Measurements from ENCODE around the gene COX5A. TPM values are rescaled to one million over a fixed set of nuclear protein-coding genes. Genes with fewer than 3 reads are reported as not detected.
"Not testable (repeated sequence)": the region's sequence is repeated elsewhere in the genome, so short reads cannot be mapped to it uniquely, and the experiment has no call there.

The COX5A gene
- total RNA-seq, 2 donors from 2014 or later: 241 to 246 TPM

DNA sequence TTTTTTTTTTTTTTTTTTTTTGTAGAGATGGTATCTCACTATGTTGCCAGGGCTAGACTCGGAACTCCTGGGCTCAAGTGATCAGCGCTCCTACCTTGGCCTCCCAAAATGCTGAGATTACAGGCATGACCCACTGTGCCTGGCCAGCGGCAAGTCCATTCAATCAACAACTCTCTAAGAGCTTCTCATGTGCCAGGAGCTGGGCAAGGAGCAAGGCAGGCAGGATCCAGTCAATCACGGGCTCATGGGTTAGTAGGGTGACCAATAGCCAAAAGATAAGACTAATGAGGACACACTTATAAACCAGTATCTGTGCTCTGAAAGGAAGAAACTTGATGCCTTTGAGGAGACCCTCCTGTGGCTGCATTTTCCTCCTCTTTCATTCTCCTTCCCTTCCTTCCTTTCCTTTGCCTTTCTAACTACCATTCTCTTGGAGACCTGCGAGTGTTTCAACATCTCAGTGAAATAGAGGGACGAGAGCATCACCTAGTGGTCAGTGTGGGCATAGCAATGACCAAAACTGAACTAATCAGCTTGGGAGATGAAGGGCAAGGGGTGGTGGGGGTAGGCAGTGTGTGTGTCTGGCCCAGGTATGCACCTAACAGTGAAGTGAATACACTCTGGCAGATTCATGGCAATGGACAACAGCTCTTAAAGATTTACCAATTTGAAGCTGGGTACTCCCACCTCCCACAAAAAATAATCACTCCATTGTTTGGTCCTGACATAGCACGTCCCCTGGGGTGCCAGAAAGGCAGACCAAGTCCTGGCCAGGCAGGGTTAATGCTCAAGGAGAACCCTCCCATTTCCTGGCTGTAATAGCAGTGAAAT is 12.4 kb upstream of the COX5A start:
- H3K27ac Mint-ChIP-seq: no peak overlapping the region
- no peak overlapping the region for H3K4me3 Mint-ChIP-seq
- ATAC-seq (replicated peaks in 1 of 2) (peak; percentile 82 to 84), DNase-seq (peak; percentile 75 to 81)
- H3K9me3 Mint-ChIP-seq: no peaks in the 10 kb centered on the region
- H3K27me3 Mint-ChIP-seq (ENCODE audit: low read depth): no peaks in the 10 kb centered on the region
- H3K36me3 Mint-ChIP-seq (ENCODE audit: insufficient read depth in 2 of 2): no peaks in the 10 kb centered on the region
- peaks cover 16% of the 10 kb centered on the region for H3K4me1 Mint-ChIP-seq (ENCODE audit: low read depth)

DNA sequence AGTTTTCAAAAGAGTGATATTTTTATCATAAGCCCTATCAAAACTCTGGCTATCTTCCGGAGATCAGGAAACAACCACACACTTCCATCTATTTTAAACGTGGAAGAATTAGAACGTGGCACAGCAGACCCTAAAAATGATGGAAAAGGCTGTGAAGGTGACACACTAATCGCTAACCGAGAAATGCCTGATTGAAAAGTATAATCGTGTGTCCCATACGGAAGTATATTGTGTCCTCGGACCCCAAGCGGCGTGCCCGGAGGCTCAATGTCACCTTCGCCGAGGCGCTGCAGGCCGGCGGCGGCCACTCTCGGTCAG is 642 bp downstream of the COX5A start:
- Mint-ChIP-seq H3K27ac (peak overlapping the region; percentile 96), H3K4me3 (peak overlapping the region; percentile 92 to 97), H3K9me3 (no peaks in the 10 kb centered on the region), H3K4me1 (ENCODE audit: low read depth) (peaks cover 42% of the 10 kb centered on the region), H3K36me3 (ENCODE audit: insufficient read depth in 2 of 2) (peaks cover 5 to 6% of the 10 kb centered on the region in 2 donors), H3K27me3 (ENCODE audit: low read depth) (no peaks in the 10 kb centered on the region)
- no peak for ATAC-seq (replicated peaks in 1 of 2)
- DNase-seq: no peak

DNA sequence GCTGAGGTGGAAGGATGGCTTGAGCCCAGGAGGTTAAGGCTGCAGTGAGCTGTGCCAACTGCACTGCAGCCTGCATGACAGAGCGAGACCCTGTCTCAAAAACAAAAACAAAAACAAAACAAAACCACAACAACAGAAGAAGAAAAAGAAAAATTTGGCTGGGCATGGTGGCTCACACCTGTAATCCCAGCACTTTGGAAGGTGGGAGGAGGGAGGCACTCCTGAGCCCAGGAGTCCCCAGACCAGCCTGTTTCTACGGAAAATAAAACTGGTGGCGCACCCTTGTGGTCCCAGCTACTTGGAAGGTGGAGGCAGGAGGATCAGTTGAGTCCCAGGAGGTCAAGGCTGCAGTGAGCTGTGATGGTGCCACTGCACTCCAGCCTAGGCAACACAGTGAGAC is 2.7 kb downstream of the COX5A start:
- peaks cover 42% of the 10 kb centered on the region for H3K4me1 Mint-ChIP-seq (ENCODE audit: low read depth)
- H3K27me3 Mint-ChIP-seq (ENCODE audit: low read depth); H3K9me3 Mint-ChIP-seq; DNase-seq; H3K36me3 Mint-ChIP-seq (ENCODE audit: insufficient read depth in 2 of 2); ATAC-seq (replicated peaks in 1 of 2): not testable (repeated sequence)
- peak overlapping the region; percentile 28 for H3K27ac Mint-ChIP-seq
- H3K4me3 Mint-ChIP-seq: peak overlapping the region; percentile 63 to 67

DNA sequence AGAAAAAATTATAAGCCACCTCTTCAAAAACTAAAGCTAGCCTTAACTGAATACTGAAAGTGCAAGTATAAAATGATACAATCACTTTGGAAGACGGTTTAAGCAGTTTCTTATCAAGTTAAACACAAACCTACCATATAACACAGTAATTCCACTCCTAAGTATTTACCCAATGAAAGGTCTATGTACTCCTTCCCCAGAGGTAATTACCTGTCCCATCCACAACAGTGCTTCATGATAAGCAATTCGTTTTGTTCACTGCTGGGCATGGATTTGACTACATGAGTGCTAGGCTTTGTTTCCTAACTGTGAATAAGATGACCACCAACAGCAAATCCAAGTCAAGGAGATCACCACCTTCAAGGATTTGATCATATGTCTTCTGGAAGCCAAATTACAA is 4.3 kb downstream of the COX5A start:
- no peaks in the 10 kb centered on the region for H3K27me3 Mint-ChIP-seq (ENCODE audit: low read depth)
- DNase-seq: no peak
- H3K4me1 Mint-ChIP-seq (ENCODE audit: low read depth): peaks cover 42% of the 10 kb centered on the region
- no peak for ATAC-seq (replicated peaks in 1 of 2)
- H3K36me3 Mint-ChIP-seq (ENCODE audit: insufficient read depth in 2 of 2): peaks cover 6 to 12% of the 10 kb centered on the region in 2 donors
- H3K9me3 Mint-ChIP-seq: no peaks in the 10 kb centered on the region
- H3K4me3 Mint-ChIP-seq: peak overlapping the region in 1 of 2 donors; percentile 51
- peak overlapping the region; percentile 97 for H3K27ac Mint-ChIP-seq

DNA sequence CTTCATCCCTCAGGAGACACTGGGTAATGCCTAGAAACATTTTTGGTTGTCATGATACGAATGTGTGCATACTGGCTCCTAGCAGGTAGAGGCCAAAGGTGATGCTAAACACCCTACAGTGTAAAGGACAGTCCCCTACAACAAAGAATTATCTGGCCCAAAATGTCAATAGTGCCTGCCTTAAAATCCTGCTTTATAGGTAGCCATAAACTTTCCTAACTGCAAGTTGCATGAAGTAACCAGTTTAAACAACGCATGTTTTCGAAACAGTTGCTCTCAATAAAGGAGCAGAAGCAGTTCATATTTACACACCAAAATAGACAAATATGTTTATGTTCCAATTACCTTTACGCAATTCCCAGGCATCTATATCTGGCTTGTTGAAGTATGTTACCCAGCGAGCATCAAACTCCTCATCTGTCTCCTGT is 9.1 kb downstream of the COX5A start:
- no peak overlapping the region for H3K4me3 Mint-ChIP-seq
- H3K36me3 Mint-ChIP-seq (ENCODE audit: insufficient read depth in 2 of 2): peaks cover 2 to 11% of the 10 kb centered on the region in 2 donors
- ATAC-seq (replicated peaks in 1 of 2) (no peak), DNase-seq (no peak)
- H3K4me1 Mint-ChIP-seq (ENCODE audit: low read depth): peaks cover 8% of the 10 kb centered on the region
- H3K27me3 Mint-ChIP-seq (ENCODE audit: low read depth): no peaks in the 10 kb centered on the region
- no peaks in the 10 kb centered on the region for H3K9me3 Mint-ChIP-seq
- no peak overlapping the region for H3K27ac Mint-ChIP-seq

DNA sequence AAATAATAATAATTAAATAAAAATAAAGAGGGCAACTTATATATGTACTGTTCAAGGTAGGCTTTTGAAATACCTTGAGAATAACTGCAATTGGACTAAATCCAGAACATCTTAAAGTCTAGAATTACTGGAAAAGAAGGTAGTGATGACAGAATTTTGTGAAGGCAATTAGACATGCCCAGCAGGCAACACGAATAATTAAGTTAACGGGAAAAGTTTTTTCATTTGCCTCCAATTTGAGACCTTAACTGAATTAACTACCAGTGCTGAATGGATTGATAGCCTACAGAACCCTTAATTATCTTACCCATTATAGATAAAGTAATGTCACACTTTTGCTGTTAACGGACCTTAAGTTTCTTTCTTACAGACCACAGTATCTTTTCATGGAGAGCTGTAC is 13.3 kb downstream of the COX5A start:
- H3K4me3 Mint-ChIP-seq: no peak overlapping the region

DNA sequence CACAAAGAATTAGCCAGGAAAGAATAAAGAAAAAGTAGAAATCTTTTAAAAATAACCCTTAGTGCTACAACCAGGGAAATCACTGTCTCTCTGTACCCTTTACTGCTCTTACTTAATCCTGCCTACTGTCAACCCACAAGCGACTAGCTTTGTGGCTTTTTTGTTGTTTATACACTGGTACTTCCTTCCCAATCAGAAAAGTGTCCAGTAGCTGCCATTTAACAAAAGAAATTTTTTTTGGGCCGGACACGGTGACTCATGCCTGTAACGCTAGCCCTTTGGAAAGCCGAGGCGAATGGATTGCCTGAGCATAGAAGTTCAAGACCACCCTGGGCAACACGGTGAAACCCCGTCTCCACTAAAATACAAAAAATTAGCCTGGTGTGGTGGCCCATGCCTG is 17.4 kb downstream of the COX5A start:
- Mint-ChIP-seq H3K36me3 (ENCODE audit: insufficient read depth in 2 of 2) (peaks cover 11 to 29% of the 10 kb centered on the region in 2 donors), H3K27ac (no peak overlapping the region)
- no peak for ATAC-seq (replicated peaks in 1 of 2)

More for the DNA sequence above, 13.3 kb downstream of the COX5A start:
- H3K9me3 Mint-ChIP-seq: no peaks in the 10 kb centered on the region
- H3K27ac Mint-ChIP-seq: no peak overlapping the region
- H3K4me1 Mint-ChIP-seq (ENCODE audit: low read depth): peaks cover 6% of the 10 kb centered on the region
- H3K36me3 Mint-ChIP-seq (ENCODE audit: insufficient read depth in 2 of 2): peaks cover 6 to 22% of the 10 kb centered on the region in 2 donors
- no peak for DNase-seq
- no peaks in the 10 kb centered on the region for H3K27me3 Mint-ChIP-seq (ENCODE audit: low read depth)
- ATAC-seq (replicated peaks in 1 of 2): no peak

DNA sequence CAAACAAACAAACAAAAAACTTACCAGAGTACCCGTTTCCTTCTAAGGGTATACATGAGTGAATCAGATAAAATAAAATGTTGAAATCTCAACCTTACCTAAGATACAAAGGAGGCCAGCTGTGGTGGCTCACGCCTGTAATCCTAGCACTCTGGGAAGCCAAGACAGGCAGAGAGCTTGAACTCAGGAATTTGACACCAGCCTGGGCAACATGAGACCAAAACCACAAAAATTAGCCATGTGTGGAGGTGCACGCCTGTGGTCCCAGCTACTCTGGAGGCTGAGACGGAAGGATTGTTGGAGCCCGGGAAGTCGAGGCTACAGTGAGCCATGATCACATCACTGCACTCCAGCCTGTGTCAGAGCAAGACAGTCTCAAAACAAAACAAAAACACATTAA is 20.2 kb downstream of the COX5A start:
- H3K36me3 Mint-ChIP-seq (ENCODE audit: insufficient read depth in 2 of 2): peaks cover 10 to 24% of the 10 kb centered on the region in 2 donors
- no peak overlapping the region for H3K27ac Mint-ChIP-seq
- H3K27me3 Mint-ChIP-seq (ENCODE audit: low read depth): no peaks in the 10 kb centered on the region
- DNase-seq (no peak), ATAC-seq (replicated peaks in 1 of 2) (no peak)
- H3K4me3 Mint-ChIP-seq: no peak overlapping the region
- no peaks in the 10 kb centered on the region for H3K9me3 Mint-ChIP-seq
- no peaks in the 10 kb centered on the region for H3K4me1 Mint-ChIP-seq (ENCODE audit: low read depth)

More for the DNA sequence above, 17.4 kb downstream of the COX5A start:
- Mint-ChIP-seq H3K9me3 (no peaks in the 10 kb centered on the region), H3K4me3 (no peak overlapping the region), H3K4me1 (ENCODE audit: low read depth) (peaks cover 6% of the 10 kb centered on the region), H3K27me3 (ENCODE audit: low read depth) (no peaks in the 10 kb centered on the region)
- no peak for DNase-seq

DNA sequence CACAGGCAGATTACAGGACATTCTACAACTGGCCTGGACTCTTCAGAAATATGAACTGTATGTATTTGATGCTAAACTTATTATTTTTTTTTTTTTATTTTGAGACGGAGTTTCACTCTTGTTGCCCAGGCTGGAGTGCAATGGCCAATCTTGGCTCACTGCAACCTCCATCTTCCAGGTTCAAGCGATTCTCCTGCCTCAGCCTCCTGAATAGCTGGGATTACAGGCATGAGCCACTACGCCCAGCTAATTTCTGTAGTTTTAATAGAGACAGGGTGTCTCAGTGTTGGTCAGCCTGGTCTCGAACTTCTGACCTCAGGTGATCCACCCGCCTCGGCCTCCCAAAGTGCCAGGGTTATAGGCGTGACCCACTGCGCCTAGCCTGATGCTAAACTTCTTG is 24.1 kb downstream of the COX5A start:
- not testable (repeated sequence) for H3K9me3 Mint-ChIP-seq; H3K27me3 Mint-ChIP-seq (ENCODE audit: low read depth); H3K27ac Mint-ChIP-seq; DNase-seq; ATAC-seq (replicated peaks in 1 of 2); H3K4me1 Mint-ChIP-seq (ENCODE audit: low read depth); H3K4me3 Mint-ChIP-seq
- peaks cover 3 to 15% of the 10 kb centered on the region in 2 donors for H3K36me3 Mint-ChIP-seq (ENCODE audit: insufficient read depth in 2 of 2)

DNA sequence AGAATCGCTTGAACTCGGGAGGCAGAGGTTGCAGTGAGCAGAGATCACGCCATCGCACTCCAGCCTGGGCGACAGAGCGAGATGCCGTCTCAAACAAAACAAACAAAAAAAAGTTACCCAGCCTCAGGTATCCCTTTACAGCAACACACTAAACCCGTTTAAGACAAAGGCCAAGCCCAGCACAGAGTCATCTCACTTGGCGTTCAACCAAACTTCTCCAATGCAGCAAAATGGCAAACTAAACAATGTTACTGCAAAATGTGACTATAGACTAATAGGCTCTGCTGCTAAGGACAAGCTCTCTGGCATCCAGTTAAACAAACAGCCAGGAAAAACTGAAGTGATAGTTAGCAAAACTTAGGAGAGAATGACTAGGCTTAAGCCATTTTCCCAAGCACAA is 24.8 kb downstream of the COX5A start:
- no peak overlapping the region for H3K27ac Mint-ChIP-seq
- H3K9me3 Mint-ChIP-seq: no peaks in the 10 kb centered on the region
- ATAC-seq (replicated peaks in 1 of 2) (no peak), DNase-seq (no peak)
- H3K4me1 Mint-ChIP-seq (ENCODE audit: low read depth): no peaks in the 10 kb centered on the region
- peaks cover 0 to 13% of the 10 kb centered on the region in 2 donors for H3K36me3 Mint-ChIP-seq (ENCODE audit: insufficient read depth in 2 of 2)
- H3K27me3 Mint-ChIP-seq (ENCODE audit: low read depth): no peaks in the 10 kb centered on the region
- H3K4me3 Mint-ChIP-seq: no peak overlapping the region

DNA sequence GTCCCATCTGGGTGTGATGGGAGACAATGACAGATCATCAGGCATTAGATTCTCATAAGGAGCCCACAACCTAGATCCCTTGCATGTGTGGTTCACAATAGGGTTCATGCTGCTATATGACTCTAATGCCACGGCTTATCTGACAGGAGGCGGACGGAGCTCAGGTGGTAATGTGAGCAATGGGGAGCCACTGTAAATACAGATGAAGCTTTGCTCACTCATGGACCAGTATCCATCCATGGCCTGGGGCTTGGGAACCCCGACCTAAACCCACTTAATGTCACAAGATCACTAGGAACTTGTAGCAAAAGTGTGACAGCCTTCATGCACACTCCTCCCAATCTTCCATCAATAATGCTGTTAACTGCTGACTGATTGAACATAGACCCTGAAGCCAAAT is 29.2 kb downstream of the COX5A start:
- Mint-ChIP-seq H3K9me3 (no peaks in the 10 kb centered on the region), H3K27ac (no peak overlapping the region)
- no peak for DNase-seq

DNA sequence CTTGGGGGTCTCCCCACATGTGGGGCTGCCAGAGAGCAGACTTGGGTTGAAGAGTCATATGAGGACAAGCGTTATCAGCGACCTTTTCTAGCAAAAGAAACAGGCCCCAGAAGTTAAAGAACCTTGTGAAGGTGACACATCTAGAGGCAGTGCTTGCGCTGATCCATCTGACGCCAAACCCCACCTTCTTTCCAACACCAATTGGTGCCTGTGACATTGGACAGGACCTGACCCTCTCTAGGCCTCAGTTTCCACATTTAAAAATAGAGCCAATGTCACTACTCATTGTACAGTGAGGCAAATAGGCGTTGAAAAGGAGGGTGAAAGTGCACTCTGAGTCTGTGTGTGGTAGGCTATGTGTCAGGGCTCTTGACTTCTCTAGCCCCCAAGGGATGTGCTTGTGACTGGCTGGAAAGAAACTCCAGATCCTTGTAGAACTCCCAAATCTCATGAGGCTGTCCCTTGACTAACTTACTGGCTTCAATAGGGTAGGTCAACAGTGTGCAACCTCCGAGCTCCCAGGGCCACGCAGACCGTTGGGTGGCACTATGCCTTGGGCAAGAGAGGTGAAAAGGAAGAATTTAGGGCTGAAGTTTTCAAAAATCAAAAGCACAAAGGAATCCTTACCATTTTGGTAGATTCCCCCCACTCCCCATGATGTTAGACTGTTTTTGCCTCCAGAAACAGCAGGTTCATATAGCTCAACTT is 30.6 kb downstream of the COX5A start:
- Mint-ChIP-seq H3K9me3 (no peaks in the 10 kb centered on the region), H3K4me3 (peak overlapping the region; percentile 87 to 97), H3K36me3 (ENCODE audit: insufficient read depth in 2 of 2) (peaks cover 5 to 7% of the 10 kb centered on the region in 2 donors), H3K27me3 (ENCODE audit: low read depth) (no peaks in the 10 kb centered on the region), H3K27ac (peak overlapping the region; percentile 96), H3K4me1 (ENCODE audit: low read depth) (peaks cover 25% of the 10 kb centered on the region)
- DNase-seq (no peak), ATAC-seq (replicated peaks in 1 of 2) (peak; percentile 4 to 20)

More for the DNA sequence above, 29.2 kb downstream of the COX5A start:
- H3K36me3 Mint-ChIP-seq (ENCODE audit: insufficient read depth in 2 of 2): peaks cover 3 to 4% of the 10 kb centered on the region in 2 donors
- H3K27me3 Mint-ChIP-seq (ENCODE audit: low read depth): no peaks in the 10 kb centered on the region
- H3K4me1 Mint-ChIP-seq (ENCODE audit: low read depth): peaks cover 25% of the 10 kb centered on the region
- no peak overlapping the region for H3K4me3 Mint-ChIP-seq
- no peak for ATAC-seq (replicated peaks in 1 of 2)

DNA sequence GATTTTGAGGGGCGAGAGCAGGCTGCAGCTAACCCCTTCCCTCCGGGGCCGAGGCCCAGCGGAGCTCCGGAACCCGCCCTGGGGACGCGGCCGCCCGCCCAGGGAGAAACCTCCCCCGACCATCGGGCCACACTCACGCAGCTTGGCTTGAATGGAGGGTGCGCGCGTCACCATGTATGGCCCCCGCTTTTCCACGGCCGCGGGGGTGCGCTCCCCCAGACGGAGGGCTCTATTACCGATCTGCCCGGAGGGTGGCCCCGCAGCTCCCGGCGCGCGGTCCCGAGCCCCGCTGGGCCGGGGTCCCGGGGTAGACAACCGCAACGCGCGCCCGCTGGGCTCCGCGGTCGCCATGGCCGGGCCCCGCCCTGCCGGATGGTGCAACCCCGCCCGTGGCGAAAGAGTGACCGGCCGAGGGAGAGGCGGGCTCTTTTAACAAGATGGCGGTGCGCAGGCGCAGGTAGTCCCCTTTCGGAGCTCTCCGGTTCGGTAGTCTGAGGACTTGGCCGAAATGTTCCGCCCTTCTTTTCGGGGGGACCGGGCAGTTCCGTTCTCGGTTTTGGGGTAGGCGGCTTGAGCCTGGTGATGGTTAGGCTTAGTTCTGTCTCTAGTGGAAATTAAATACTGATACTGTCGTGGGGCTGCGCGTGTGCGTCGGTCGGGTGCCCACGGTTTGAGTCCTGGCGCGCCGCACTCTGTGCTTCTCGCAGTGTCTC is 31.3 kb downstream of the COX5A start, which contains the start of gene FAM219B:
TSS of gene FAM219B (minus strand) at position 402 of the 713 bp plus-strand sequence. CDS start at position 351, 51 bp downstream.
- Mint-ChIP-seq H3K4me3 (peak within 1 kb of the TSS; percentile 87 to 97), H3K27ac (peak within 1 kb of the TSS; percentile 96), H3K36me3 (ENCODE audit: insufficient read depth in 2 of 2) (peaks cover 5 to 8% of the 10 kb centered on the region in 2 donors), H3K27me3 (ENCODE audit: low read depth) (no peaks in the 10 kb centered on the region), H3K9me3 (no peaks in the 10 kb centered on the region), H3K4me1 (ENCODE audit: low read depth) (peaks cover 25% of the 10 kb centered on the region)
- DNase-seq: peak; percentile 90 to 91
- ATAC-seq (replicated peaks in 1 of 2): peak; percentile 90 to 93
